Glutamatergic neuron (in vitro differentiated cells): Measurements from ENCODE around the gene TBRG4. TPM values are rescaled to one million over a fixed set of nuclear protein-coding genes. Genes with fewer than 3 reads are reported as not detected.
A peak's percentile ranks its signal among the peaks of the same experiment; 100 is the strongest.

Source experiments
- DNase-seq: peaks from one replicate; pipeline ENCODE4 v3.0.0; 2022
- H3K27ac Mint-ChIP-seq: one replicate; pipeline ENCODE4 v1.8.0; 2020; ENCODE audit warnings: mild to moderate bottlenecking, mixed read lengths, inconsistent platforms; ENCODE audit not compliant: unreplicated experiment
- H3K27me3 Mint-ChIP-seq: one replicate; pipeline ENCODE4 v1.8.0; 2020; ENCODE audit warnings: mild to moderate bottlenecking, moderate library complexity, mixed read lengths, inconsistent platforms; ENCODE audit not compliant: unreplicated experiment
- H3K36me3 Mint-ChIP-seq: one replicate; pipeline ENCODE4 v1.8.0; 2020; ENCODE audit warnings: mild to moderate bottlenecking, mixed read lengths, inconsistent platforms; ENCODE audit not compliant: unreplicated experiment
- H3K4me1 Mint-ChIP-seq: one replicate; pipeline ENCODE4 v1.8.0; 2020; ENCODE audit warnings: mild to moderate bottlenecking, low read depth, mixed read lengths, inconsistent platforms; ENCODE audit not compliant: unreplicated experiment
- H3K4me3 Mint-ChIP-seq: one replicate; pipeline ENCODE4 v1.8.0; 2020; ENCODE audit warnings: mild to moderate bottlenecking, mixed read lengths, inconsistent platforms; ENCODE audit not compliant: unreplicated experiment
- H3K9me3 Mint-ChIP-seq: one replicate; pipeline ENCODE4 v1.8.0; 2020; ENCODE audit warnings: mild to moderate bottlenecking, moderate library complexity, mixed read lengths, inconsistent platforms; ENCODE audit not compliant: unreplicated experiment
- total RNA-seq: library from RNA; stranded (reverse); fragmentation: NEBNext Ultra II Directional; extraction: Animal tissue kit (Norgen Biotek cat#: 25700); gene quantifications from one replicate; pipeline ENCODE4 v1.2.1, GENCODE V29; 2021; ENCODE audit not compliant: unreplicated experiment
- TF ChIP-seq, protein P1 (sequence below): fragments of 200-600 bp; sonication (generic); IDR thresholded peaks from one replicate; pipeline ENCODE4 v1.5.0; 2021; ENCODE audit not compliant: partially characterized antibody, unreplicated experiment

Gene TBRG4
- total RNA-seq, 1 donor from 2014 or later = 90.1 TPM

DNA sequence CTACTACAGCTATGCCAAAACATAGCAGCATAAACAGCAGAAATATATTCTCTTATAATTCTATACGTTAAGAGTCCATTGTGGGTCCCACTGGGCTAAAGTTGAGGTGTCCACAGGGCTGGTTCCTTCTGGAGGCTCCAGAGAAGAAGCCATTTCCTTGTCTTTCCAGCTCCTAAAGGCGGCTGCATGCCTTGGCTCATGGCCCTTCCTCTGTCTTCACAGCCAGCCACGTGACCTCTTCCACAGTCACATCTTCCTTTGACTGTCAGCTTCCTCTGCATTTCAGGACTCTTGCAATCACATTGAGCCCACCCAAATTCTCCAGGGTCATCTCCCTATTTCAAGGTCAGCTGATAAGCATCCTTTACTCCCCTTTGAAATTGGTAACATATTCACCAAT, 40.0 kb downstream of the TBRG4 start:
- Mint-ChIP-seq H3K27me3 (peaks cover 12% of the 10 kb centered on the region), H3K36me3 (peaks cover 6% of the 10 kb centered on the region), H3K9me3 (peaks cover 16% of the 10 kb centered on the region), H3K27ac (peak overlapping the region; percentile 81), H3K4me1 (peaks cover 38% of the 10 kb centered on the region), H3K4me3 (peak overlapping the region; percentile 64)
- TF ChIP-seq, protein P1, sequence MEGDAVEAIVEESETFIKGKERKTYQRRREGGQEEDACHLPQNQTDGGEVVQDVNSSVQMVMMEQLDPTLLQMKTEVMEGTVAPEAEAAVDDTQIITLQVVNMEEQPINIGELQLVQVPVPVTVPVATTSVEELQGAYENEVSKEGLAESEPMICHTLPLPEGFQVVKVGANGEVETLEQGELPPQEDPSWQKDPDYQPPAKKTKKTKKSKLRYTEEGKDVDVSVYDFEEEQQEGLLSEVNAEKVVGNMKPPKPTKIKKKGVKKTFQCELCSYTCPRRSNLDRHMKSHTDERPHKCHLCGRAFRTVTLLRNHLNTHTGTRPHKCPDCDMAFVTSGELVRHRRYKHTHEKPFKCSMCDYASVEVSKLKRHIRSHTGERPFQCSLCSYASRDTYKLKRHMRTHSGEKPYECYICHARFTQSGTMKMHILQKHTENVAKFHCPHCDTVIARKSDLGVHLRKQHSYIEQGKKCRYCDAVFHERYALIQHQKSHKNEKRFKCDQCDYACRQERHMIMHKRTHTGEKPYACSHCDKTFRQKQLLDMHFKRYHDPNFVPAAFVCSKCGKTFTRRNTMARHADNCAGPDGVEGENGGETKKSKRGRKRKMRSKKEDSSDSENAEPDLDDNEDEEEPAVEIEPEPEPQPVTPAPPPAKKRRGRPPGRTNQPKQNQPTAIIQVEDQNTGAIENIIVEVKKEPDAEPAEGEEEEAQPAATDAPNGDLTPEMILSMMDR = no peak
- DNase-seq = no peak

DNA sequence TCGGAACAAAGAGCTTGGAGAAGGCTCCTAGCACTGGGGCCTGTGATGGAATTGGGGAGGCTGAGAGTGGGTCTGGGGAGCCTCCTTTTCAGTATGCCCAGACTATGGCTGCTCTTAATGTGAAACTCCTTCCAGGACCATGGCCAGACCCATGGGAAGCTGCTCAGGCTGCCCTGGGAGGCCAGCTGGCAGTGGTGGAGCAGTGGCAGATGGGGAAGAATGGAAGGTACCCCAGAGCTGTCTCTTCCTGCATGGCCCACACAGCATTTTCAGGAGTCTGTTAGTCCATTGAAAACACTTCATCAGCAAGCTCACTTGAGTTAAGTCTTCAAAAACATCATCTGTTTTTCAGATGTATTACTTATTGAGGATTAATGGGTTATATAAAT, 41.2 kb downstream of the TBRG4 start:
- H3K4me1 Mint-ChIP-seq = peaks cover 38% of the 10 kb centered on the region
- peaks cover 6% of the 10 kb centered on the region for H3K36me3 Mint-ChIP-seq
- H3K9me3 Mint-ChIP-seq = peaks cover 14% of the 10 kb centered on the region
- DNase-seq = no peak
- TF ChIP-seq, protein P1 = no peak
- peak overlapping the region; percentile 77 for H3K27ac Mint-ChIP-seq
- H3K27me3 Mint-ChIP-seq = peaks cover 11% of the 10 kb centered on the region
- no peak overlapping the region for H3K4me3 Mint-ChIP-seq

GRCh38 chr7:45069444-45070253, 41.8 kb downstream of the TBRG4 start:
- H3K4me3 Mint-ChIP-seq = no peak overlapping the region
- peaks cover 12% of the 10 kb centered on the region for H3K9me3 Mint-ChIP-seq
- H3K27ac Mint-ChIP-seq = peak overlapping the region; percentile 77
- TF ChIP-seq, protein P1 = peak; percentile 22
- DNase-seq = no peak
- H3K36me3 Mint-ChIP-seq = peaks cover 6% of the 10 kb centered on the region
- peaks cover 9% of the 10 kb centered on the region for H3K27me3 Mint-ChIP-seq
- peaks cover 38% of the 10 kb centered on the region for H3K4me1 Mint-ChIP-seq

- Mint-ChIP-seq H3K27me3 (peaks cover 9% of the 10 kb centered on the region), H3K27ac (no peak overlapping the region), H3K36me3 (peaks cover 6% of the 10 kb centered on the region), H3K4me3 (no peak overlapping the region), H3K9me3 (peaks cover 9% of the 10 kb centered on the region), H3K4me1 (peaks cover 37% of the 10 kb centered on the region)
- TF ChIP-seq, protein P1 = no peak
- no peak for DNase-seq
Measured at GRCh38 chr7:45068236-45069023, 43.1 kb downstream of the TBRG4 start.

DNA sequence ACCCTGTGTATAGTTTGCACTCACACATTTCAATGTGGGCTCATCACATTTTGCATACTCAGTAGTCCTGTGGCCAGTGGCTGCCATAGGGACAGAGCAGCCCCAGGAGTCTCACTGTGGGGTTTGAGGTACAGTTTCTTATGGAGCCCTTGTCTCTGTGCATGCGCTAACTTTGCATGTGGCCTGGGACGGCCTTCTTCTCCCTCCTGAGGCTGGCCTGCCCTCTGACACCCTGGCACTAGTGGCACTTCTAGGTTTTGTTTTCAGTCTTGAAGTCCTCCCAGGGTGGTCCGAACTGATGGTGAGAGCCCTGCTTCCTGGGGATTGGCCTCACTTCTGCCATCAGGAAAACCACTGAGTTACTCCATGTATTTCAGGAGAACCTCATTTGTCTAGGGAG, 43.9 kb downstream of the TBRG4 start:
- Mint-ChIP-seq H3K27ac (no peak overlapping the region), H3K9me3 (peaks cover 5% of the 10 kb centered on the region), H3K4me1 (peaks cover 28% of the 10 kb centered on the region), H3K36me3 (peaks cover 6% of the 10 kb centered on the region), H3K4me3 (no peak overlapping the region), H3K27me3 (peaks cover 6% of the 10 kb centered on the region)
- TF ChIP-seq, protein P1 = no peak
- no peak for DNase-seq
